HUES6 (cell line): ENCODE results near the gene KIZ.

ENCODE experiments used
- H3K27ac ChIP-seq: 2 replicates; pipeline ENCODE4 v1.7.0; 2013; ENCODE audit warnings: low read depth, mild to moderate bottlenecking, low read length, inconsistent platforms
- H3K27me3 ChIP-seq: 2 replicates; pipeline ENCODE4 v1.6.1; 2013; ENCODE audit warnings: low read length; ENCODE audit not compliant: control insufficient read depth, insufficient read depth
- H3K36me3 ChIP-seq: 2 replicates; pipeline ENCODE4 v1.6.1; 2013; ENCODE audit warnings: low read length; ENCODE audit not compliant: control insufficient read depth, insufficient read depth
- H3K4me1 ChIP-seq: 2 replicates; pipeline ENCODE4 v1.6.1; 2013; ENCODE audit warnings: low read length; ENCODE audit not compliant: control insufficient read depth, insufficient read depth
- H3K4me3 ChIP-seq: 2 replicates; pipeline ENCODE4 v1.5.1; 2013; ENCODE audit warnings: low read depth, low read length
- H3K9ac ChIP-seq: one replicate; pipeline ENCODE4 v1.6.1; 2013; ENCODE audit warnings: mild to moderate bottlenecking, low read length
- H3K9me3 ChIP-seq: 2 replicates; pipeline ENCODE4 v1.6.1; 2013; ENCODE audit warnings: low read depth, low read length; ENCODE audit not compliant: control insufficient read depth, insufficient read depth

The KIZ gene

GRCh38 chr20:21125849-21126580 lies at the start of gene KIZ:
Gene KIZ (plus strand): TSS chr20:21126082. CDS start chr20:21126116, 34 bp downstream.
- H3K4me1 ChIP-seq = peaks cover 16% of the 10 kb centered on the region

GRCh38 chr20:21077809-21078345 lies 48.0 kb upstream of the KIZ start:
- Histone ChIP-seq H3K36me3 (no peaks in the 10 kb centered on the region), H3K9ac (no peak overlapping the region), H3K4me1 (no peaks in the 10 kb centered on the region), H3K27ac (no peak overlapping the region), H3K4me3 (no peak overlapping the region), H3K27me3 (no peaks in the 10 kb centered on the region), H3K9me3 (no peaks in the 10 kb centered on the region)

More at GRCh38 chr20:21125849-21126580, at the start of gene KIZ:
- Histone ChIP-seq H3K4me3 (peak within 1 kb of the TSS; percentile 87), H3K36me3 (no peaks in the 10 kb centered on the region), H3K27ac (0 out of 2 replicates have a peak within 1 kb of the TSS, but pooled peaks have one; percentile 72), H3K27me3 (no peaks in the 10 kb centered on the region), H3K9me3 (peaks cover under 1% of the 10 kb centered on the region; the same call in 1 of the 2 replicates), H3K9ac (peak within 1 kb of the TSS; percentile 61)

GRCh38 chr20:21082584-21082983 lies 43.3 kb upstream of the KIZ start:
- Histone ChIP-seq H3K36me3 (no peaks in the 10 kb centered on the region), H3K4me1 (peaks cover under 1% of the 10 kb centered on the region), H3K27me3 (no peaks in the 10 kb centered on the region), H3K4me3 (no peak overlapping the region), H3K27ac (no peak overlapping the region), H3K9me3 (no peaks in the 10 kb centered on the region), H3K9ac (no peak overlapping the region)

GRCh38 chr20:21083825-21084325 lies 42.0 kb upstream of the KIZ start:
- Histone ChIP-seq H3K36me3 (no peaks in the 10 kb centered on the region), H3K9ac (no peak overlapping the region), H3K4me3 (no peak overlapping the region), H3K27ac (no peak overlapping the region), H3K4me1 (peaks cover 12% of the 10 kb centered on the region), H3K9me3 (no peaks in the 10 kb centered on the region), H3K27me3 (no peaks in the 10 kb centered on the region)

GRCh38 chr20:21087862-21088540 lies 37.9 kb upstream of the KIZ start:
- no peaks in the 10 kb centered on the region for H3K9me3 ChIP-seq
- no peak overlapping the region for H3K9ac ChIP-seq
- no peaks in the 10 kb centered on the region for H3K27me3 ChIP-seq
- peaks cover 40% of the 10 kb centered on the region for H3K4me1 ChIP-seq
- no peaks in the 10 kb centered on the region for H3K36me3 ChIP-seq
- no peak overlapping the region for H3K4me3 ChIP-seq
- no peak overlapping the region for H3K27ac ChIP-seq

- H3K27me3 ChIP-seq = no peaks in the 10 kb centered on the region
- no peaks in the 10 kb centered on the region for H3K36me3 ChIP-seq
- H3K4me3 ChIP-seq = no peak overlapping the region
- H3K27ac ChIP-seq = peak overlapping the region; percentile 75; the same call in 1 of the 2 replicates
- H3K9me3 ChIP-seq = no peaks in the 10 kb centered on the region
- peaks cover 41% of the 10 kb centered on the region for H3K4me1 ChIP-seq
- no peak overlapping the region for H3K9ac ChIP-seq
These were observed 36.5 kb upstream of the KIZ start for GRCh38 chr20:21089391-21089790.

GRCh38 chr20:21090111-21090618 lies 35.7 kb upstream of the KIZ start:
- Histone ChIP-seq H3K27ac (peak overlapping the region; percentile 75; the same call in 1 of the 2 replicates), H3K4me3 (peak overlapping the region; percentile 32), H3K9ac (peak overlapping the region; percentile 18), H3K36me3 (no peaks in the 10 kb centered on the region), H3K4me1 (peaks cover 41% of the 10 kb centered on the region), H3K27me3 (no peaks in the 10 kb centered on the region), H3K9me3 (no peaks in the 10 kb centered on the region)

- Histone ChIP-seq H3K27me3 (no peaks in the 10 kb centered on the region), H3K9me3 (no peaks in the 10 kb centered on the region), H3K4me1 (peaks cover 41% of the 10 kb centered on the region), H3K9ac (peak overlapping the region; percentile 18), H3K4me3 (peak overlapping the region; percentile 32), H3K36me3 (no peaks in the 10 kb centered on the region), H3K27ac (peak overlapping the region; percentile 75; the same call in 1 of the 2 replicates)
These were observed 35.2 kb upstream of the KIZ start for GRCh38 chr20:21090721-21091120.

- peaks cover 15% of the 10 kb centered on the region for H3K27me3 ChIP-seq
These were observed 33.1 kb upstream of the KIZ start for GRCh38 chr20:21092806-21093205.

GRCh38 chr20:21096321-21097043 lies 29.4 kb upstream of the KIZ start:
- H3K9ac ChIP-seq = no peak overlapping the region
- peaks cover 52% of the 10 kb centered on the region for H3K27me3 ChIP-seq
- H3K4me3 ChIP-seq = no peak overlapping the region
- no peaks in the 10 kb centered on the region for H3K36me3 ChIP-seq
- no peaks in the 10 kb centered on the region for H3K9me3 ChIP-seq
- no peak overlapping the region for H3K27ac ChIP-seq
- H3K4me1 ChIP-seq = peaks cover 23% of the 10 kb centered on the region; the same call in 1 of the 2 replicates

More at GRCh38 chr20:21092806-21093205, 33.1 kb upstream of the KIZ start:
- H3K27ac ChIP-seq = no peak overlapping the region
- H3K9me3 ChIP-seq = no peaks in the 10 kb centered on the region
- no peaks in the 10 kb centered on the region for H3K36me3 ChIP-seq
- H3K9ac ChIP-seq = no peak overlapping the region
- H3K4me3 ChIP-seq = no peak overlapping the region
- H3K4me1 ChIP-seq = peaks cover 42% of the 10 kb centered on the region
